ENCODE measurements around the gene BICRAL.

The BICRAL gene

GRCh38 chr6:42864602-42865001, 82.8 kb downstream of the BICRAL start:
- Histone ChIP-seq H2AFZ (ENCODE audit: low read depth, low read length) (no peak overlapping the region), H3K9me3 (ENCODE audit: insufficient read depth, low read length) (no peaks in the 10 kb centered on the region), H3K36me3 (replicated peaks; ENCODE audit: low read depth, low read length) (peaks cover 23% of the 10 kb centered on the region), H3K27ac (ENCODE audit: low read length) (no peak overlapping the region), H3K9ac (ENCODE audit: low read length) (no peak overlapping the region), H3K79me2 (ENCODE audit: low read length) (no peaks in the 10 kb centered on the region), H3K27me3 (ENCODE audit: low read depth, low read length) (no peaks in the 10 kb centered on the region), H4K20me1 (ENCODE audit: insufficient read depth, low read length) (no peaks in the 10 kb centered on the region), H3K4me3 (ENCODE audit: low read length) (no peak overlapping the region), H3K4me2 (ENCODE audit: low read length) (no peak overlapping the region), H3K4me1 (ENCODE audit: low read length) (no peaks in the 10 kb centered on the region)
- TF ChIP-seq CTCF (IDR thresholded peaks at IDR 0.05; ENCODE audit: low read depth, low read length) (no peak), EZH2phosphoT487 (IDR thresholded peaks at IDR 0.05; ENCODE audit: low read depth) (no peak)

- no peak for TF ChIP-seq CTCF (IDR thresholded peaks at IDR 0.05; ENCODE audit: low read depth, low read length)
- TF ChIP-seq EZH2phosphoT487 (IDR thresholded peaks at IDR 0.05; ENCODE audit: low read depth) = no peak
- Histone ChIP-seq H4K20me1 (ENCODE audit: insufficient read depth, low read length) (no peaks in the 10 kb centered on the region), H3K36me3 (replicated peaks; ENCODE audit: low read depth, low read length) (peaks cover 15% of the 10 kb centered on the region)
Measured at GRCh38 chr6:42870145-42870936, 88.5 kb downstream of the BICRAL start.

DNA sequence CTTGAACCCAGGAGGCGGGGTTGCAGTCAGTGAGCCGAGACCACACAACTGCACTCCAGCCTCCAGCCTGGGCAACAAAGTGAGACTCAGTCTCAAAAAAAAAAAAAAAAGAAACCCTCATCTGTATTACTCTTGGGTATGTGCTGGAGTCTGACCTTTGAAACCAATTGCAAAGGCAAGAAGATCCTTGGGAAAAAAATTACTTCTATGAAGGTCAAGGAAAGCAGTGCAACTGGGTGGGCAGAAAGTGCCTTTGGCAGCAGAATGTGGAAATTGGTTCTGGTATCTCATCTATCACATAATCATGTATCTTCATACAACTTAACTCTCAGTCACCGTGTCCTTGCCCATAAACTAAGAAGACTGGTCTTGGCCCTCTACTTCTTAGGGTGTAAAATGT, 89.9 kb downstream of the BICRAL start:
- no peaks in the 10 kb centered on the region for H4K20me1 ChIP-seq (ENCODE audit: insufficient read depth, low read length)
- H3K4me3 ChIP-seq (ENCODE audit: low read length) = no peak overlapping the region
- no peaks in the 10 kb centered on the region for H3K9me3 ChIP-seq (ENCODE audit: insufficient read depth, low read length)
- no peak overlapping the region for H3K27ac ChIP-seq (ENCODE audit: low read length)
- peaks cover 11% of the 10 kb centered on the region for H3K36me3 ChIP-seq (replicated peaks; ENCODE audit: low read depth, low read length)
- H2AFZ ChIP-seq (ENCODE audit: low read depth, low read length) = no peak overlapping the region
- no peaks in the 10 kb centered on the region for H3K79me2 ChIP-seq (ENCODE audit: low read length)
- H3K4me1 ChIP-seq (ENCODE audit: low read length) = no peaks in the 10 kb centered on the region
- no peak overlapping the region for H3K9ac ChIP-seq (ENCODE audit: low read length)
- H3K4me2 ChIP-seq (ENCODE audit: low read length) = no peak overlapping the region
- no peaks in the 10 kb centered on the region for H3K27me3 ChIP-seq (ENCODE audit: low read depth, low read length)
- TF ChIP-seq EZH2phosphoT487 (IDR thresholded peaks at IDR 0.05; ENCODE audit: low read depth) (no peak), CTCF (IDR thresholded peaks at IDR 0.05; ENCODE audit: low read depth, low read length) (no peak)

More at GRCh38 chr6:42870145-42870936, 88.5 kb downstream of the BICRAL start:
- Histone ChIP-seq H3K79me2 (ENCODE audit: low read length) (no peaks in the 10 kb centered on the region), H3K27me3 (ENCODE audit: low read depth, low read length) (no peaks in the 10 kb centered on the region), H3K4me2 (ENCODE audit: low read length) (no peak overlapping the region), H2AFZ (ENCODE audit: low read depth, low read length) (no peak overlapping the region), H3K4me3 (ENCODE audit: low read length) (no peak overlapping the region), H3K27ac (ENCODE audit: low read length) (no peak overlapping the region), H3K4me1 (ENCODE audit: low read length) (no peaks in the 10 kb centered on the region), H3K9ac (ENCODE audit: low read length) (no peak overlapping the region), H3K9me3 (ENCODE audit: insufficient read depth, low read length) (no peaks in the 10 kb centered on the region)

- Histone ChIP-seq H3K9me3 (ENCODE audit: insufficient read depth, low read length) (no peaks in the 10 kb centered on the region), H4K20me1 (ENCODE audit: insufficient read depth, low read length) (no peaks in the 10 kb centered on the region), H3K36me3 (replicated peaks; ENCODE audit: low read depth, low read length) (peaks cover 4% of the 10 kb centered on the region), H3K4me1 (ENCODE audit: low read length) (no peaks in the 10 kb centered on the region), H3K79me2 (ENCODE audit: low read length) (no peaks in the 10 kb centered on the region), H3K9ac (ENCODE audit: low read length) (no peak overlapping the region), H3K27me3 (ENCODE audit: low read depth, low read length) (no peaks in the 10 kb centered on the region), H2AFZ (ENCODE audit: low read depth, low read length) (no peak overlapping the region), H3K4me3 (ENCODE audit: low read length) (no peak overlapping the region), H3K27ac (ENCODE audit: low read length) (no peak overlapping the region), H3K4me2 (ENCODE audit: low read length) (no peak overlapping the region)
- no peak for TF ChIP-seq EZH2phosphoT487 (IDR thresholded peaks at IDR 0.05; ENCODE audit: low read depth)
- TF ChIP-seq CTCF (IDR thresholded peaks at IDR 0.05; ENCODE audit: low read depth, low read length) = no peak
Measured at GRCh38 chr6:42873313-42873712, 91.5 kb downstream of the BICRAL start.

Data from OCI-LY3 (cell line).